ENCODE data around the gene NUDT15.

DNA sequence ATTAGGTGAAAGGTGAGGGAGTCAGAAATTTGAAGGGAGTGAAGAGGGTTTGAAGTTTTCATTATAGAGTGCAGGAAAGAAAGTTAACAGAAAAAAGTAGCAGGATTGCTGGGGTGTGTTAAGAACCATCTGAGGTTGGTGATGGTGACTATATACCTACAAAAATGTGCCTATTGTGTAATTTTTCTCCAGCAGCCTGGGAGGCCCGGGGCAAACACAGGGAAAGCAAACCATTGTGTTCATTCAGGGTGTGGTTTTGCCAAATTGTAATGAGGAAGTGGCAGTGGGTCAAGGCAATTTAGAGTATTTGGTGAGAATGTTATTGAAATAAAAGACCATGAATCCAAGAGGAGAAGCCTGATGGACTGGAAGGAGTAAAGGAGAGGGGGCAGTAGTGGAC, 28.2 kb upstream of the NUDT15 start:
- TF ChIP-seq CTCF (IDR thresholded peaks at IDR 0.05; ENCODE audit: low read depth, low read length, poor library complexity, severe bottlenecking) (no peak), EZH2phosphoT487 (IDR thresholded peaks at IDR 0.05; ENCODE audit: borderline replicate concordance, low read length) (no peak)
